Measurements from ENCODE around the gene RTN4RL1. TPM values are rescaled to one million over a fixed set of nuclear protein-coding genes. Genes with fewer than 3 reads are reported as not detected.

Gene RTN4RL1
- total and polyA plus RNA-seq, 9 of the 15 experiments (the other 6 are each of a cell fraction or from before 2014, with no cell fraction given): 0.04 to 0.06 (median 0.04) TPM; not detected in 5

GRCh38 chr17:2054512-2055291, 29.6 kb upstream of the RTN4RL1 start, which contains the start of gene HIC1 (continued):
- peak; percentile 53; the same call in 1 of the 2 replicates for TF ChIP-seq REST (IDR thresholded peaks at IDR 0.05; ENCODE audit: borderline replicate concordance)
- TF ChIP-seq REST (CRISPR knock-in tag; IDR thresholded peaks at IDR 0.05; ENCODE audit: low read depth): no peak
- no peak for TF ChIP-seq SMARCC2 (IDR thresholded peaks at IDR 0.05; ENCODE audit: low read depth)
- TF ChIP-seq TEAD4 (IDR thresholded peaks at IDR 0.05; ENCODE audit: low read length): no peak
- TF ChIP-seq TEAD4 (CRISPR knock-in tag; IDR thresholded peaks at IDR 0.05; ENCODE audit: borderline replicate concordance): no peak
- TF ChIP-seq POLR2G (IDR thresholded peaks at IDR 0.05; ENCODE audit: low read depth, low read length): peak; percentile 69
- no peak for TF ChIP-seq ATF2 (CRISPR knock-in tag; IDR thresholded peaks at IDR 0.05)
- TF ChIP-seq U2AF1 (optimal IDR thresholded peaks at IDR 0.05; ENCODE audit: low read depth, low read length): no peak
- TF ChIP-seq E2F3 (CRISPR knock-in tag; IDR thresholded peaks at IDR 0.05): no peak
- no peak for TF ChIP-seq SRSF3 (IDR thresholded peaks at IDR 0.05; ENCODE audit: insufficient read depth, low read length)
- TF ChIP-seq ZKSCAN8 (CRISPR knock-in tag; IDR thresholded peaks at IDR 0.05): no peak
- no peak for TF ChIP-seq MTF1 (CRISPR knock-in tag; IDR thresholded peaks at IDR 0.05; ENCODE audit: borderline replicate concordance)
- TF ChIP-seq HMG20A (CRISPR knock-in tag; conservative IDR thresholded peaks at IDR 0.05): no peak
- TF ChIP-seq CBFA2T3 (IDR thresholded peaks at IDR 0.05): no peak
- TF ChIP-seq FOXA1 (IDR thresholded peaks at IDR 0.05; ENCODE audit: borderline replicate concordance): no peak
- TF ChIP-seq CTCFL (IDR thresholded peaks at IDR 0.05; ENCODE audit: borderline replicate concordance, insufficient read depth, low read depth, low read length, poor library complexity, severe bottlenecking): peak; percentile 57
- no peak for TF ChIP-seq SMARCE1 (IDR thresholded peaks at IDR 0.05)
